HL-60 (cell line): ENCODE results near the gene EYA2.

Experiments
- GABPA ChIP-seq: IDR thresholded peaks from 2 replicates; pipeline ENCODE4 v1.6.1; 2012; ENCODE audit warnings: low read depth
- POLR2AphosphoS5 ChIP-seq: IDR thresholded peaks from 2 replicates; pipeline ENCODE4 v1.6.1; 2012; ENCODE audit warnings: low read depth
- TF ChIP-seq, protein P1 (sequence below): IDR thresholded peaks from one replicate; pipeline ENCODE4 v1.5.1; 2011; ENCODE audit warnings: low read length, control low read depth, inconsistent platforms; ENCODE audit not compliant: insufficient read depth
- TF ChIP-seq, protein P2 (sequence below): IDR thresholded peaks from 2 replicates; pipeline ENCODE4 v1.6.1; 2012; ENCODE audit warnings: low read depth; ENCODE audit not compliant: insufficient replicate concordance

DNA sequence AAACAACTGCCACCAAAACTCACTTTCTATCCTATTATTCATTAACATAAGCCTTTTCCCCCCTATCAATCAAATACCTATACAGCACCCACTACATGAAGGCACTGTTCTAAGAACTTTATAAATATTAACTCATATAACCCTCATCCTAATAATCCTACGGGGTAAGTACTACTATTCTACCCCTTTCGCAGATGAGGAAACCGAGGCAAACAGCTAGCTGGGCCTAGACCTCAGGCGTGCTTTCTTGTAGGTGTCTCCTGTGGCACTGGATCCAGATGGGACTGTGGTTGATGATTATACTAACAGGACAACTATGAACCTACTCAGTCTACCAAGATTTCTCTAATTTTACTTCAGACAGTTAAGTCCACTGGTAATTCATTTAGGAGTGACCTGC, 330.2 kb downstream of the EYA2 start:
- TF ChIP-seq, protein P1, sequence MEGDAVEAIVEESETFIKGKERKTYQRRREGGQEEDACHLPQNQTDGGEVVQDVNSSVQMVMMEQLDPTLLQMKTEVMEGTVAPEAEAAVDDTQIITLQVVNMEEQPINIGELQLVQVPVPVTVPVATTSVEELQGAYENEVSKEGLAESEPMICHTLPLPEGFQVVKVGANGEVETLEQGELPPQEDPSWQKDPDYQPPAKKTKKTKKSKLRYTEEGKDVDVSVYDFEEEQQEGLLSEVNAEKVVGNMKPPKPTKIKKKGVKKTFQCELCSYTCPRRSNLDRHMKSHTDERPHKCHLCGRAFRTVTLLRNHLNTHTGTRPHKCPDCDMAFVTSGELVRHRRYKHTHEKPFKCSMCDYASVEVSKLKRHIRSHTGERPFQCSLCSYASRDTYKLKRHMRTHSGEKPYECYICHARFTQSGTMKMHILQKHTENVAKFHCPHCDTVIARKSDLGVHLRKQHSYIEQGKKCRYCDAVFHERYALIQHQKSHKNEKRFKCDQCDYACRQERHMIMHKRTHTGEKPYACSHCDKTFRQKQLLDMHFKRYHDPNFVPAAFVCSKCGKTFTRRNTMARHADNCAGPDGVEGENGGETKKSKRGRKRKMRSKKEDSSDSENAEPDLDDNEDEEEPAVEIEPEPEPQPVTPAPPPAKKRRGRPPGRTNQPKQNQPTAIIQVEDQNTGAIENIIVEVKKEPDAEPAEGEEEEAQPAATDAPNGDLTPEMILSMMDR: no peak
- TF ChIP-seq GABPA (no peak), POLR2AphosphoS5 (no peak)
- TF ChIP-seq, protein P2, sequence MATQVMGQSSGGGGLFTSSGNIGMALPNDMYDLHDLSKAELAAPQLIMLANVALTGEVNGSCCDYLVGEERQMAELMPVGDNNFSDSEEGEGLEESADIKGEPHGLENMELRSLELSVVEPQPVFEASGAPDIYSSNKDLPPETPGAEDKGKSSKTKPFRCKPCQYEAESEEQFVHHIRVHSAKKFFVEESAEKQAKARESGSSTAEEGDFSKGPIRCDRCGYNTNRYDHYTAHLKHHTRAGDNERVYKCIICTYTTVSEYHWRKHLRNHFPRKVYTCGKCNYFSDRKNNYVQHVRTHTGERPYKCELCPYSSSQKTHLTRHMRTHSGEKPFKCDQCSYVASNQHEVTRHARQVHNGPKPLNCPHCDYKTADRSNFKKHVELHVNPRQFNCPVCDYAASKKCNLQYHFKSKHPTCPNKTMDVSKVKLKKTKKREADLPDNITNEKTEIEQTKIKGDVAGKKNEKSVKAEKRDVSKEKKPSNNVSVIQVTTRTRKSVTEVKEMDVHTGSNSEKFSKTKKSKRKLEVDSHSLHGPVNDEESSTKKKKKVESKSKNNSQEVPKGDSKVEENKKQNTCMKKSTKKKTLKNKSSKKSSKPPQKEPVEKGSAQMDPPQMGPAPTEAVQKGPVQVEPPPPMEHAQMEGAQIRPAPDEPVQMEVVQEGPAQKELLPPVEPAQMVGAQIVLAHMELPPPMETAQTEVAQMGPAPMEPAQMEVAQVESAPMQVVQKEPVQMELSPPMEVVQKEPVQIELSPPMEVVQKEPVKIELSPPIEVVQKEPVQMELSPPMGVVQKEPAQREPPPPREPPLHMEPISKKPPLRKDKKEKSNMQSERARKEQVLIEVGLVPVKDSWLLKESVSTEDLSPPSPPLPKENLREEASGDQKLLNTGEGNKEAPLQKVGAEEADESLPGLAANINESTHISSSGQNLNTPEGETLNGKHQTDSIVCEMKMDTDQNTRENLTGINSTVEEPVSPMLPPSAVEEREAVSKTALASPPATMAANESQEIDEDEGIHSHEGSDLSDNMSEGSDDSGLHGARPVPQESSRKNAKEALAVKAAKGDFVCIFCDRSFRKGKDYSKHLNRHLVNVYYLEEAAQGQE: no peak
